ENCODE results near the gene OTOP3. TPM values are rescaled to one million over a fixed set of nuclear protein-coding genes. Genes with fewer than 3 reads are reported as not detected.
"Not testable (repeated sequence)": the region's sequence is repeated elsewhere in the genome, so short reads cannot be mapped to it uniquely, and the experiment has no call there.

Gene OTOP3
- total RNA-seq, 6 experiments from 2014 or later = not detected

GRCh38 chr17:74981979-74982662 lies 46.4 kb downstream of the OTOP3 start:
- peak overlapping the region; percentile 91 for H3K27ac Mint-ChIP-seq
- peaks cover 10% of the 10 kb centered on the region for H3K4me1 Mint-ChIP-seq (ENCODE audit: low read depth)
- no peaks in the 10 kb centered on the region for H3K9me3 Mint-ChIP-seq
- H3K4me3 Mint-ChIP-seq = peak overlapping the region; percentile 91
- peaks cover 6% of the 10 kb centered on the region for H3K27me3 Mint-ChIP-seq (ENCODE audit: insufficient read depth)
- no peaks in the 10 kb centered on the region for H3K36me3 Mint-ChIP-seq (ENCODE audit: low read depth)
- no peak for DNase-seq
- TF ChIP-seq CTCF (IDR thresholded peaks at IDR 0.05) = no peak; the same call in 1 of the 2 replicates

GRCh38 chr17:74982663-74983313 lies 47.1 kb downstream of the OTOP3 start:
- peaks cover 10% of the 10 kb centered on the region for H3K4me1 Mint-ChIP-seq (ENCODE audit: low read depth)
- H3K4me3 Mint-ChIP-seq = peak overlapping the region; percentile 91
- H3K27me3 Mint-ChIP-seq (ENCODE audit: insufficient read depth); DNase-seq; H3K36me3 Mint-ChIP-seq (ENCODE audit: low read depth); H3K9me3 Mint-ChIP-seq; H3K27ac Mint-ChIP-seq: not testable (repeated sequence)

GRCh38 chr17:74986206-74986576 lies 50.5 kb downstream of the OTOP3 start:
- no peak overlapping the region for H3K27ac Mint-ChIP-seq
- H3K27me3 Mint-ChIP-seq (ENCODE audit: insufficient read depth) = peaks cover 2% of the 10 kb centered on the region; the same call in 1 of the 2 replicates
- no peaks in the 10 kb centered on the region for H3K9me3 Mint-ChIP-seq
- no peak for TF ChIP-seq CTCF (IDR thresholded peaks at IDR 0.05)
- no peaks in the 10 kb centered on the region for H3K36me3 Mint-ChIP-seq (ENCODE audit: low read depth)
- DNase-seq = no peak
- H3K4me1 Mint-ChIP-seq (ENCODE audit: low read depth) = peaks cover 25% of the 10 kb centered on the region
- H3K4me3 Mint-ChIP-seq = no peak overlapping the region

- H3K36me3 Mint-ChIP-seq (ENCODE audit: low read depth) = no peaks in the 10 kb centered on the region
These were observed 51.8 kb downstream of the OTOP3 start, which contains the start of gene CDR2L for GRCh38 chr17:74987418-74987908. CDR2L (plus strand) TSS chr17:74987632; CDS start chr17:74988044, 412 bp downstream.

GRCh38 chr17:74987909-74988711 lies 52.4 kb downstream of the OTOP3 start:
- no peaks in the 10 kb centered on the region; the same call in 1 of the 2 replicates for H3K27me3 Mint-ChIP-seq (ENCODE audit: insufficient read depth)
- H3K4me3 Mint-ChIP-seq = peak overlapping the region; percentile 89
- DNase-seq = peak; percentile 59
- peak; percentile 65 for TF ChIP-seq CTCF (IDR thresholded peaks at IDR 0.05)
- peak overlapping the region; percentile 96 for H3K27ac Mint-ChIP-seq
- no peaks in the 10 kb centered on the region for H3K36me3 Mint-ChIP-seq (ENCODE audit: low read depth)
- H3K9me3 Mint-ChIP-seq = no peaks in the 10 kb centered on the region
- H3K4me1 Mint-ChIP-seq (ENCODE audit: low read depth) = peaks cover 28% of the 10 kb centered on the region

More at GRCh38 chr17:74987418-74987908, 51.8 kb downstream of the OTOP3 start, which contains the start of gene CDR2L:
- peak; percentile 87 for DNase-seq
- no peaks in the 10 kb centered on the region; the same call in 1 of the 2 replicates for H3K27me3 Mint-ChIP-seq (ENCODE audit: insufficient read depth)
- peak within 1 kb of the TSS; percentile 89 for H3K4me3 Mint-ChIP-seq
- H3K27ac Mint-ChIP-seq = peak within 1 kb of the TSS; percentile 96
- TF ChIP-seq CTCF (IDR thresholded peaks at IDR 0.05) = no peak; the same call in 1 of the 2 replicates
- peaks cover 25% of the 10 kb centered on the region for H3K4me1 Mint-ChIP-seq (ENCODE audit: low read depth)
- H3K9me3 Mint-ChIP-seq = no peaks in the 10 kb centered on the region

Data from HFFc6 (cell line).